SK-MEL-5 (cell line): Measurements from ENCODE around the gene ARHGAP32. TPM values are rescaled to one million over a fixed set of nuclear protein-coding genes. Genes with fewer than 3 reads are reported as not detected.

Source experiments
- DNase-seq: peaks from one replicate; pipeline ENCODE4 v3.0.0-alpha.2; 2016; ENCODE audit warnings: low read depth, low spot score
- in situ Hi-C: cut with HindIII; loops from 2 replicates; pipeline ENCODE4 v1.10.0; 2016; ENCODE audit warnings: low sequenced_read_pairs, high pct_unique_total_duplicates, low pct_unique_long_range_greater_than_20kb
- total RNA-seq: library from RNA; depleted of rRNA; stranded (reverse); fragments of >200 nt; shearing (Covaris generic); gene quantifications from 2 replicates; pipeline ENCODE4 v1.2.3, GENCODE V29; 2014

Gene ARHGAP32
- total RNA-seq, 1 experiment from 2014 or later, result 9.6 TPM

DNA sequence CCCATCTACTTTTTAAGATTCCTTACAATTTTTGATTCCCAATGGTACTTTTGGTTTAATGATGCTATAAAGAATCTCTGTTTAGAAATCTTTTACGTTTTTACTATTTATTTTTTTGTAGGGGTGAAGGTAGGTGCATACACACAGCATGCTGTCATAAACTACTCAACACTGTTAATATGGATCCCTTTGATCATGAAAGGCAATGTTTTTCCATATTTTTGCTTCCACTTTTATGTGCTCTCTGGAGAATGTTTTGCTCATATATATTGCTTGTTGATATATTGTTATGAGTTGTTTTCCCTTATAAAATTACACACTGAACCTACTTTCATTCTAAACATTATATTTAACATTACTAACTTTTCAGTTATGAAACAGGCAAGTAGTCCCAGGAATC, 125.9 kb downstream of the ARHGAP32 start:
- in situ Hi-C loops, result no loop called here
- DNase-seq, result no peak

- in situ Hi-C loops, result no loop called here
- no peak for DNase-seq
These were observed 129.0 kb downstream of the ARHGAP32 start for GRCh38 chr11:129063118-129063517.

DNA sequence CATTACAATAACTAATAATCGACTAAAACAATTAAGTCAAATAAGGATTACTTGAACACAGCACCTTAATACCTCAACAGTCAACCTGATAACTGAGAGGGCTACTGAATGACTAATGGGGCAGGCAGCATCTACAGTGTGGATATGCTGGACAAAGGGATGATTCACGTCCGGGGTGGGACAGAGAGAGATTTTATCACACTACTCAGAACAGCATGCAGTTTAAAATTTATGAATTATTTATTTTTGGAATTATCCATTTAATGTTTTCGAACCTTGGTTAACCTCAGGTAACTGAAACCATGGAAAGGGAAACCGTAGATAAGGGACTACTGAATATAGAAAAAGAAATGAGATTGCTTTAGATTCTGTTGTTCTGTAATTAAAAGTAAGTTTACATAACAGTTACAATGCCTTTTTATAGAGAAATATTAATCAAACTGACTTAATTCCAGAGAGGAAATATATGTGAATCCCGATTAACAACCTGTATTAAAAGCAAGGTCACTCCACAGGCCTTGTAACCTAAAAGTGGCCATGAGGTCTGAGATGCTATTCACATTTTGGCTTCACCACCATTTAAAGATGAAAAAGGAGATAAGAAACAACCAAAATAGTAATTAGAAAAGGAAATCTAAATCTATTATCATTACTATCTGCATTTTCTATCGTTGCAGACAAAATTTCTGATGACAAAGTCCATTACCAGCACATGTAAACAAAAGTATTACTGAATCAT, 130.5 kb downstream of the ARHGAP32 start:
- in situ Hi-C loops, result no loop called here

DNA sequence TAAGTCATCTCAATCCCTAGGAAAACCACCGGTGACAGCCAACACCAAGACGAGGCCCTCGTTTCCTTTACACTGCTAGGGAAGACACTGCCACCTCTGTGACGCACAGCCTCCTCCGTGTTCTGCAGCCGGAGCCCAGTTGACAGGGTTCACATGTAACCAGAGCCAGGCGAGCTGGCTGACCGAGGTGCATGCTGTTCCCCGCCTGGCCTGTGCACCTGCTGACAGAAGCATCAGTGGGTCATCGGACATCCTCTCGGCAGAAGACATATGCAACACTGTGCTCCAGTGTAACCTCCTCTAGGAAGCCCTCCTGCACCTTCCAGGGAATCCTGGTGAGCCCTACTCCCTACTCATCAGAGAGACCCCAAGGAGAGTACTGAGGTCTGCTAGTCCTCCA, 135.2 kb downstream of the ARHGAP32 start:
- DNase-seq, result no peak
- in situ Hi-C loops, result no loop called here

More for the DNA sequence above, 130.5 kb downstream of the ARHGAP32 start:
- DNase-seq, result no peak

GRCh38 chr11:129055196-129055595, 136.9 kb downstream of the ARHGAP32 start:
- in situ Hi-C loops, result no loop called here
- no peak for DNase-seq

DNA sequence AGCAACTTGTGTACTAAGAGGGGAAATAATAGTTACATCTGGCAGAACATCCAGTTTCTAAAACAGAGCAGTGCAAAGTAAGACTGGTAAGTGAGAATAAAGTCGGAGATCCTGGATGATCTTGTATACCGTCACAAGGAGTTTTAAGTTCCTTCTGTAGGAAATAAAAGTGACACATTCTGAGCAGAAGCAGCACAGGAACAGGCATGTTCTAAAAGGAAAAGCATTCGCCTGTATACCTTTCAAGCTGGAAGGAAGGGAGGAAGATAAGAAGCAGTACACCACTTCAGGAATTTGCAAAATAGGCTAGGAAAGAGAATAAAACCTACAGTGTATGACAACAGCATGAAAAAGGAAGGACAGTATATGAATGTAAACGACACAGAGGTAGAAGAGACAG, 143.2 kb downstream of the ARHGAP32 start:
- in situ Hi-C loops, result no loop called here

GRCh38 chr11:129045150-129045549, 147.0 kb downstream of the ARHGAP32 start:
- in situ Hi-C loops, result no loop called here
- no peak for DNase-seq

More for the DNA sequence above, 143.2 kb downstream of the ARHGAP32 start:
- DNase-seq, result no peak

GRCh38 chr11:129042503-129042902, 149.6 kb downstream of the ARHGAP32 start:
- DNase-seq, result no peak
- in situ Hi-C loops, result no loop called here

- no peak for DNase-seq
- in situ Hi-C loops, result no loop called here
These were observed 150.5 kb downstream of the ARHGAP32 start for GRCh38 chr11:129041611-129042018.

GRCh38 chr11:129040934-129041333, 151.2 kb downstream of the ARHGAP32 start:
- no peak for DNase-seq
- in situ Hi-C loops, result no loop called here

DNA sequence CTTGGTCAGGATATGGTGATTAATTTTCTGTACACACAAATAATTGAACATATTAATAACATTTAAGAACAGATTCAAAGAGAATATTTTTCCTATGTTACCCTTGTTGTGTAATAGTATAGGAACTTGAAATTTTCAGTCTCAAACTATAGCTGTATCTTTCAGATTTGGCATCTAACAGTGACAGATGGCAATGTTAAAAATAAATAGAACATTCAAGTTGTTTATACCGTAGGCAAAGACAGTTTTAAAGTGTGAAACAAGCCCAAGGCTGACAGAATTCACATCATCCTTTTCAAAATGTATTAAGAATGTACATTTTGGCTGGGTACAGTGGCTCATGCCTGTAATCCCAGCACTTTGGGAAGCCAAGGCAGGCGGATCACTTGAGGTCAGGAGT, 156.9 kb downstream of the ARHGAP32 start:
- no peak for DNase-seq
- in situ Hi-C loops, result no loop called here

DNA sequence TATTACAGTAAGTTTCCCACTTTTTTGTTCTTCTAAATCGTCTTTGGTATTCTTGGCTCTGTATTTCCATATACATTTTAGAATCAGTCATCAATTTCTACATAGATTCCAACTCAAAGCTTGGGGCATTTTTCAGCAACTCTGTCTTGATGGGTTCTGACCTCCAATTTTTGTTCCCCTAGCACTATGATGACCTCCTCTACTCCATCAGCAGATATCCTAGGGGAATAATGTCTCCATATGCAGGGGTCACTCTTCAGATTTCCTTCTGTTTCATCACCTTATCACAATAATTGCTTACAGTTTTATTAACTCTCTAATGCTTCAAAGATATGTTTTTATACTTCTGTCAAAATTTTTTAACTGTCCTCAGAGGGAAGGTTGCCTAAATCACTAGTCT, 158.1 kb downstream of the ARHGAP32 start:
- in situ Hi-C loops, result no loop called here
- no peak for DNase-seq

GRCh38 chr11:129023968-129024676, 168.0 kb downstream of the ARHGAP32 start:
- in situ Hi-C loops, result no loop called here
- no peak for DNase-seq

DNA sequence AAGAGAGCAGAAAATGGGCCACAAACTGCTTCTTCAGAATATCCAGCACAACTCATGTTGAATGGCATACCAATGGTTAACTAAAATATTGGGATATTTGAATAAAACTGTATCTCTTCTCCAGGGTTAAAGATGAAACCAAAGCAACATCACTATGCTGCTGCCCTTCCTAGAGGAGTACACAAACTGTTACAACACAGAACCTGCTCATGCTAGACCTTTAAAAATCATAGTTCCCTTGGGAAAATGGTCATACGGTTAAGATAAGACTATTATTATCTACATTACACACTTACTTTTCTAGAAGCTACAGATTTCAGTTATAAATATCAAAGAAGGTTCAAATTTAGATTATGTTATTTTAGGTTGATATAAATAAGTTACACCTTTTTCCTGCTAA, 170.8 kb downstream of the ARHGAP32 start:
- DNase-seq, result peak; percentile 37
- in situ Hi-C loops, result no loop called here

GRCh38 chr11:129018991-129019390, 173.1 kb downstream of the ARHGAP32 start:
- in situ Hi-C loops, result no loop called here
- no peak for DNase-seq

DNA sequence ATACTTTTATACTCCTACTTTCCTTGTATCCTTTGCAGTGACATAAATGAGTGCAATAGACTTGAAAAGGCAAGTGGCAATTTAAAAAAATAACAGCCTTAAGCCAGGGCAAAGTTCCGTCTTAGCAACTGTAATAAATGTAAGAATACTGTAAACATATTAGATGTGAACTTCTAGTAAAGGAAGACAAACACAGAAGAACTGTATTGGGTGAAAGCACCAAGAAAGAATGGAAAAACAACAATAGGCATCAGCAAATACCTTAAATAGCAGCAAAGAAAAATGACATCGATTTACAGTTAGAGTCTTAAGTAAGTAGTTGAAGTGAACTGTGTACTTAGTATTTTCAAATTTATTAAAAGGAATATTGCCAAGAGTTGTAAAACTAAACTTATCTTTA, 174.0 kb downstream of the ARHGAP32 start:
- no peak for DNase-seq
- in situ Hi-C loops, result no loop called here

GRCh38 chr11:129013737-129014475, 178.2 kb downstream of the ARHGAP32 start:
- in situ Hi-C loops, result no loop called here
- DNase-seq, result no peak

- in situ Hi-C loops, result no loop called here
- DNase-seq, result no peak
These were observed 179.2 kb downstream of the ARHGAP32 start for GRCh38 chr11:129012880-129013279.
